Measurements from ENCODE around the gene MAP7D1.

- TF ChIP-seq CTCF (IDR thresholded peaks at IDR 0.05) (no peak), POLR2A (IDR thresholded peaks at IDR 0.05) (no peak)
Observed at GRCh38 chr1:36198641-36199040, 42.7 kb downstream of the MAP7D1 start.

Data from transverse colon (tissue), 3 donors.